HFF-Myc (cell line): ENCODE measurements around the gene CAMTA1.

Source experiments
- DNase-seq: peaks from one replicate; pipeline ENCODE4 v3.0.0-alpha.2; 2011; ENCODE audit warnings: low read depth; ENCODE audit errors: extremely low read depth
- H3K4me3 ChIP-seq: replicated peaks from 2 replicates; pipeline ENCODE4 v1.5.1; 2011; ENCODE audit warnings: low read depth, mild to moderate bottlenecking, control low read depth, low read length
- CTCF ChIP-seq: IDR thresholded peaks from 2 replicates; pipeline ENCODE4 v1.5.1; 2012; ENCODE audit warnings: mild to moderate bottlenecking, low read depth, low read length, control low read depth; ENCODE audit errors: missing control alignments

CAMTA1 gene

DNA sequence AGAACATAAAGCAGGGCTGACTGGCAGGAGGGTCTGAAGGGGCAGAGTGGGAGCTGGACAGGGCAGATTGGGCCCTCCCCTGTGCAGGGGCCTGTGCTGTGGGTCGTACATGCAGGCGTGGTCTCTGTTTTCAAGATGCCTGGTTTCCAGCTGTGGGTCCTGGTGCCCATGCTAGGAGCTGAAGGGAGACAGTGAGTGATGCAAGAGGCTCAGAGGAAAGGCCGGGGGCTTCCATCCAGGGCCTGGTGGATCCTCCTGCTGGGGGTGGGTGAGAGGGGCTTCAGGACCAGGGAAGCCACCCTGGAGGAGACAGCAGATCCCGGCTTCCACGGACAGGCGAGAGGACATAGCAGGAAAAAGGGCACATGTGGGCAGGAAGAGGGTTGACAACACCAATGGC is 636.8 kb downstream of the CAMTA1 start:
- no peak for TF ChIP-seq CTCF
- DNase-seq: no peak
- H3K4me3 ChIP-seq: no peak overlapping the region

DNA sequence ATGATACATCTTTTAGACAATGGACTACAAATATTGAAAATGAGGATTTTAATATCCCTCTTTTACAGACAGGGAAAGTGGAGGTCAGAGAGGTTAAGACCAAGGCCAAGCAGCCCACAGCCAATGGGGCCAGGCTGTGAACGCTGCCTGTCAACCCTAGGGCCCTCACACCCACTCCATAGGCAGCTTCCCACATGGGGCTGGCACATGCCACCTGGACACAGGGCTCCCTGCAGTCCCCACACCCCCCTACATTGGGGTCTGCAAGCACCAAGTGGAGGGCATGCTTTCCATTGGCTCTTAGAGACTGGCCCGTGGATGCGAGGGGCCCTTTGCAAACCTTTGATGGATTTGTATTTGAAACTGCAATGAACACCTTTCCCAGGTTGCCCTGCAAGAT is 637.3 kb downstream of the CAMTA1 start:
- no peak for DNase-seq
- TF ChIP-seq CTCF: no peak
- no peak overlapping the region for H3K4me3 ChIP-seq

DNA sequence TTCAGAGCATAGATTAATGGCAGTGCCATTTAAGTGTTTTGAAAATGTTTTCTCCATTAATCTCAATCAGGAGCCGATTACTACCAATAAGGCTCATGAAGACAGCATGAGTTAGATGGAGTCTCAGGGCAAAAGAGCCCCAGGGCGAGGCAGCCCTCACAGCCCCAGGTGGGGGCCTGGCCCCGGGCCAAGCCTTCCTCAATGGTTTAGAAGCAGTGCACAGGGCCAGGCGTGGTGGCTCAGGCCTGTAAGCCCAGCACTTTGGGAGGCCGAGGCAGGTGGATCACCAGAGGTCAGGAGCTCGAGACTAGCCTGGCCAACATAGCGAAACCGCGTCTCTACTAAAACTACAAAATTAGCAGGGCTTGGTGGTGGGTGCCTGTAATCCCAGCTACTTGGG is 637.7 kb downstream of the CAMTA1 start:
- TF ChIP-seq CTCF: no peak
- no peak overlapping the region for H3K4me3 ChIP-seq
- DNase-seq: no peak

DNA sequence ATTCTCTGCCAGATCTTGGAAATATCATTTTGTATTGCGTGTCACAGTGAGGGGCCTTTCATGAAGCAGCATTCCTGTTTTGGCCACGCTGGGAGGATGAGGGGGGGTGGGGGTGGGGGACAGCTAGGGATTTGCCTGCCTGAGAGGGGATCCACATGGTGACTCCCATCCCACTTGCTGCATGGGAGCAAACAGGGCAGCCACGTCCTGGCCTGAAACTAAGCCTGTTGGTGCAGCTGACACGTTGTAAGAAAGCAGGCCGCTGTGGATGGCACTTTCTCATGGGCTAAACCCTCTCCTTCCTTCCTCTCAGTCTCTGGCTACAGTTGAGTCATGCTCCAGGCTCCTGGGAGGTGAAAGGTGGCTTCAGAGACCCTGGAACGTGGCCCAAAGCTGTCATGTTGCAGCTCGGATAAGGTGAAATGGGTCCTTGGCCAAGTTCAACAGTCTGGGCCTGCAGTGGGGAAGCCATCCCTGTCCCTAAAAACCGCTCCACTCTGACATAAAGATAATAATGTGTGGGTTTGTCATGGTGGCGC is 639.2 kb downstream of the CAMTA1 start:
- DNase-seq: no peak
- TF ChIP-seq CTCF: no peak
- H3K4me3 ChIP-seq: no peak overlapping the region

GRCh38 chr1:7425229-7425628 is 640.0 kb downstream of the CAMTA1 start:
- no peak for TF ChIP-seq CTCF
- no peak for DNase-seq
- H3K4me3 ChIP-seq: no peak overlapping the region

- H3K4me3 ChIP-seq: no peak overlapping the region
- TF ChIP-seq CTCF: no peak
Observed at GRCh38 chr1:7425771-7426170, 640.5 kb downstream of the CAMTA1 start.

DNA sequence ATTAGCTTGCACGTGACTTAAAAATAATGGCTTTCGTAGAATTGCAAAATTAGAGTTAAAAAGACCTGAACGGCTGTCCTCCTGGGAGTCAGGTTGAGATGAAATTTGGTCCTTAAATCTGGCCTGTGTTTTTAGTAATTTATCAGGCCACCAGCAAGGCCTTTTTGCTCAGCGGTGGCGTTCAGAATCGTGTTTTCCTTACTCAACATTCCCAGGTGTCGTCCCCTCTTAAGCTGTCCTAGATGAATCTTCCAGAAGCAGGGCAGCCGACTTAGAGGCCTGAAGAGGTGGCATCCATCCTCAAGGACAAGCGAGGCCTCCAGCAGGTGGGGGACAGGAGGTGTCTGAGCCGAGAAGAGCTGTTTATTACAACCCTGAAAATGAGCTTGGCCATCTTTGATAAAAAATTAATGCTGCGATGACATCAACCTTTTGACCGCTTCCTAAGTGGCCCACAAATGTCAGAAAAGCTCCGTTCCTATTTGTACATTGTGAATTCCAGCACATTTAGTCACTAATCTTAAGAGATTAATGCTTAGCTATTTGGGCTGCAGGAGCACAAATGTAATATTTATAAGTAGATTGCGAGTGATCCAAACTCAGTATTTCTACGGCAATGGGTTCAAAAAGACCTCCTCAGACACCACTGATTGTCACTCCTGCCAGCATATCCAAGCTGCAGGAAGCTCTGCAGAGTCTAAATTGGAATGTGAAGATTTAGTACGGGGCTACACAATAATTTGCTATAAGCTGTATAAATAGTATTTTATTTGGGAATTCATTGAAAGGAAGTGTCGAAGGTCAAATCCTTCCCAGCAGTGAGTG is 641.7 kb downstream of the CAMTA1 start:
- TF ChIP-seq CTCF: no peak
- no peak for DNase-seq
- H3K4me3 ChIP-seq: no peak overlapping the region

More at GRCh38 chr1:7425771-7426170, 640.5 kb downstream of the CAMTA1 start:
- no peak for DNase-seq
